ENCODE results near the gene ADRB1.

Gene ADRB1

GRCh38 chr10:114026189-114027040 lies 17.3 kb upstream of the ADRB1 start:
- no peak for DNase-seq

DNA sequence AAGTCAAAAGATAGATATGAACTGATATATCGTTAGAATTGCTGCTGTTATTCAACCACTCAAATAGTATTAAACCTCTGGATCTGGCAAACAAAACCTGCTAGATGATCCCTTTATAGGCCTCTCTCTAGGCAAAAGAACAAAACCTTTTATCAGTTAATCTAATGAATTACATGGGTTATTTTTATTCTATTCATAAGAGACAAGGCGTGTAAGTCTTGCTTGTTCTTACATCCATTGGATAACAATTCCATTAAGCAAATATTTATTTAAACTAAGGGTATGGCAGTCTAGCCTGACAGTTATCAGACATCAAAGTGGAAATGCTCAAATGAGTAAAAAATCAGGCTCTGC lies 16.6 kb upstream of the ADRB1 start:
- no peak for DNase-seq

- DNase-seq: no peak
These were observed 15.7 kb upstream of the ADRB1 start for GRCh38 chr10:114027951-114028350.

- no peak for DNase-seq
These were observed 15.2 kb upstream of the ADRB1 start for GRCh38 chr10:114028425-114028824.

DNA sequence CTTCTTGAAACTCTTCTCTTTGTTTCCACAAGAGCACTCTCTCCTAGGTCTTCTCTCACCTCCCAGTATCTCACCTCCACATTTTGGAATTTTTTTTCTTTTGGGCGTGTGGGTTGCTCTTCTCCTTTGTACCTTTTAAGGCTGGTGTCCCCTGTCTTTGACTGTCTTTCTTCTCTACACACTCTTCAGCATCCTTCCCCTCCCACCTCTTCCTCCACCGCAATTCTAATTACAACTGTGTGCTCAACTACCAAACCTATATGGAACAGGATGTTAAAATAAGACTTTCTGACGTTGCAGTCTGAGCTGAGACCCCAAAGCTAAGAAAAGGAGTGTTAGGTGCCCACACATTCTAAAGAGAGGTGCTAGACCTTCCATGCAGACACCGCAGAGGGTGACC lies 14.0 kb upstream of the ADRB1 start:
- no peak for DNase-seq

GRCh38 chr10:114030140-114030539 lies 13.5 kb upstream of the ADRB1 start:
- no peak for DNase-seq

- no peak for DNase-seq
These were observed 12.3 kb upstream of the ADRB1 start for GRCh38 chr10:114031073-114031972.

DNA sequence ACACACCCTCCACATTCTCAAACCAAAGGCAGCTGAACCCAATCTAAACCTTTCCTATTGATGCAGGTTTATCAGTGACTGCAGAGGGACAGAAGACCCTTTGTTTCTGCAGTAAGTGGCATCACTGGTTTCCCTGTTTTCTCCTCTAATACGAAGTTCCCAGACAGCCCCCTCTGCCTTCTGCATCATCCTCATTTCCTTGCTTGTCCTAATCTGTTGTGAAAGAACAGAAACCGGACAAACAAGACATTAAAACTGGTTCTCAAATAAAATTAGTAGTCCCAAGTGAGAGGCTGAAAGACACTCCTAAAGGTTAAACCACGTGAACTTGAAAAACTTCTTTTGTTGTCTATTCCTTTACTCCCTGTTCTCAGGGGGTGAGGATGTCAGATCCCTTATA lies 10.1 kb upstream of the ADRB1 start:
- DNase-seq: no peak

DNA sequence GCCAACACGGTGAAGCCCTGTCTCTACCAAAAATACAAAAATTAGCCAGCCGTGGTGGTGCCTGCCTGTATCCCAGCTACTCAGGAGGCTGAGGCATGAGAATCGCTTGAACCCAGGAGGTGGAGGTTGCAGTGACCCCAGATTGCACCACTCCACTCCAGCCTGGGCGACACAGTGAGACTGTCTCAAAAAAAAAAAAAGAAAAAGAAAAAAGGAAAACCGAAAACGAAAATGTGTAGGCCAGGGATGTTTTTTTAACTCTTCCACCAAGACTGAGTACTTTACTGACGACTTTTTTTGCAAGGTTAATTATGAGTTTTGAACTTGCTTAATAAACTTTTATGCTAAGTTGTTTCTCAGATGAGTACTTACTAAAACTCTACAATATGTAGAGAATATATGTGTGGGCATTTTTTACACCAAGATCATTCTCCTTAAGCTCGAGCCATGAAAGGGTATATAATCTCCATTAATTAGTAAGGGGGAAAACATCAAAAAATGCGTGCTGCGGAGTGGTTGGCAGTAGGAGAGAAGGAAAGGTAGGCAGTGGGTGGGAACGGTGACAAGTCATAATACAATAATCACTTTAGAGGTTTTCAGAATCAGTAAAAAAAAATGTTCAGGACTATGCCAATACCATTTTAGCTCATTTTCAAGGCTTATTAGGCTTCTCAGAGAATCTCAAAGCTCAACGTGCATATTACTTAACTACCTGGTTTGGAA lies 8.6 kb upstream of the ADRB1 start:
- no peak for DNase-seq

DNA sequence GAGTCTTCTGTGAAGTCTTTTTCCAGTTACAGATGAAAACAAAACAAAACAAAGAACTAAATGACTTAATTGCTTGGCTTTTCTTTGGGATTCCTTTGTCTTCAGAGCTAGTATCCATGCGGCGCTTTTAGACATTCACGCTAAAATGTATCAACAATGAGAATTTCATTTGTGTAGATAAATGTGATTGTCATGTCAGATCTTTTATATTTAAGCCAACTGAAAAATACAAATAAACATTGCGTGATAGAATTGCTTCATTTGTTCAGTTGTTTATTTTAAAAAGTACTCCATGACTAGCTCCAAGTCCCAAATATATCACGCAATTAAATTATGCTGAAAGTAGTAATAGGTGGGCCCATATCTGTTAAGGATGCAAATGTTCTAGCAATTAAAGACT lies 7.9 kb upstream of the ADRB1 start:
- DNase-seq: no peak

DNA sequence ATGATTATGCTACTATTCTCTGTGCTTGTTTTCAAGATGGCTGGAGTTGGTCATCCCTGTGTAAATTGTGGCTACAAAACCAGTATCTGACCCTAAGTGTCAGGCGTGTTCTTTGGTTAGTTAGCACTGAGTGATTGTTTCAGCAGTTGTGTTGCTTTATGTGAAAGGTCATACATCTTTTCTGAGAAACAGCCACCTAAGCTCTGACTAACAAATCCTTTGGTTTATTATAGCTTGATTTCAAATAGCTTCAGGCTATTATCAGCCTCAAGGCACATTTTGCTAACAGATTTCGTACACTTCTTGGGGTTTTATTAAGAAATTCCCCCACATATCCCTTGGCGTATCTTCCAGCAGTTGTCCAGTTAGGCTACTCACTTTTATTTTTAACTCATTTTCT lies 4.8 kb upstream of the ADRB1 start:
- no peak for DNase-seq

GRCh38 chr10:114041166-114041565 lies 2.5 kb upstream of the ADRB1 start:
- DNase-seq: no peak

DNA sequence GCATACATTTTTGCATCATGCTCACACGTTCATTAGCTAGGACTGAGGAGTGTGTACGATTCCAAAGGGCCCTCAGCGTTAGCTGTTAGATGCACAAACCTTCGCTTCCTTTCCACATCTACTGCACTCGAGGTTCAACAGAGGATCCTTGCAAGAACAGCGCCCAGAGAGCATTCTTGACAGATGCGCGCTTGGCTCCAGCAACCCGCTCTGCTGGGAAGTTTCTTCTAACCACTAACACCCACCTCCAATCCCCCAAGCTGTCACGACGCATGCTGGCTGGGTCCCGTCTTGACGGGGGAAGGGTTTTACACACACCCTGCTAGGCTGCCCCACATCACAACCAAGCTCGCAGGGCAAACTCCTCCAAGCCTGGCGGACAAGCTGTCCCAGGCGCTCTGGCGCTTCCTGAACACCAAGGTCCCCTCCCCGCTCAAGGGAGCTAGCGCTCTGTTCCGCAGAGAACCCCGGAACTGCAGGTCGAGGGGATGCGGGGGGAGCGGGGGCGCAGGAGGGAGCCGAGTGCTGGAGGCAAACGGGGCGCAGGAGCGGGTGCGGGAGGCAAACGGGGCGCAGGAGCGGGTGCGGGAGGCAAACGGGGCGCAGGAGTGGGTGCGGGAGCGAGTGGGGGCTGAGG lies 653 bp upstream of the ADRB1 start:
- DNase-seq: peak; percentile 81

DNA sequence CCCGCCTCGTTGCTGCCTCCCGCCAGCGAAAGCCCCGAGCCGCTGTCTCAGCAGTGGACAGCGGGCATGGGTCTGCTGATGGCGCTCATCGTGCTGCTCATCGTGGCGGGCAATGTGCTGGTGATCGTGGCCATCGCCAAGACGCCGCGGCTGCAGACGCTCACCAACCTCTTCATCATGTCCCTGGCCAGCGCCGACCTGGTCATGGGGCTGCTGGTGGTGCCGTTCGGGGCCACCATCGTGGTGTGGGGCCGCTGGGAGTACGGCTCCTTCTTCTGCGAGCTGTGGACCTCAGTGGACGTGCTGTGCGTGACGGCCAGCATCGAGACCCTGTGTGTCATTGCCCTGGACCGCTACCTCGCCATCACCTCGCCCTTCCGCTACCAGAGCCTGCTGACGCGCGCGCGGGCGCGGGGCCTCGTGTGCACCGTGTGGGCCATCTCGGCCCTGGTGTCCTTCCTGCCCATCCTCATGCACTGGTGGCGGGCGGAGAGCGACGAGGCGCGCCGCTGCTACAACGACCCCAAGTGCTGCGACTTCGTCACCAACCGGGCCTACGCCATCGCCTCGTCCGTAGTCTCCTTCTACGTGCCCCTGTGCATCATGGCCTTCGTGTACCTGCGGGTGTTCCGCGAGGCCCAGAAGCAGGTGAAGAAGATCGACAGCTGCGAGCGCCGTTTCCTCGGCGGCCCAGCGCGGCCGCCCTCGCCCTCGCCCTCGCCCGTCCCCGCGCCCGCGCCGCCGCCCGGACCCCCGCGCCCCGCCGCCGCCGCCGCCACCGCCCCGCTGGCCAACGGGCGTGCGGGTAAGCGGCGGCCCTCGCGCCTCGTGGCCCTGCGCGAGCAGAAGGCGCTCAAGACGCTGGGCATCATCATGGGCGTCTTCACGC lies 825 bp downstream of the ADRB1 start:
- DNase-seq: peak; percentile 78

DNA sequence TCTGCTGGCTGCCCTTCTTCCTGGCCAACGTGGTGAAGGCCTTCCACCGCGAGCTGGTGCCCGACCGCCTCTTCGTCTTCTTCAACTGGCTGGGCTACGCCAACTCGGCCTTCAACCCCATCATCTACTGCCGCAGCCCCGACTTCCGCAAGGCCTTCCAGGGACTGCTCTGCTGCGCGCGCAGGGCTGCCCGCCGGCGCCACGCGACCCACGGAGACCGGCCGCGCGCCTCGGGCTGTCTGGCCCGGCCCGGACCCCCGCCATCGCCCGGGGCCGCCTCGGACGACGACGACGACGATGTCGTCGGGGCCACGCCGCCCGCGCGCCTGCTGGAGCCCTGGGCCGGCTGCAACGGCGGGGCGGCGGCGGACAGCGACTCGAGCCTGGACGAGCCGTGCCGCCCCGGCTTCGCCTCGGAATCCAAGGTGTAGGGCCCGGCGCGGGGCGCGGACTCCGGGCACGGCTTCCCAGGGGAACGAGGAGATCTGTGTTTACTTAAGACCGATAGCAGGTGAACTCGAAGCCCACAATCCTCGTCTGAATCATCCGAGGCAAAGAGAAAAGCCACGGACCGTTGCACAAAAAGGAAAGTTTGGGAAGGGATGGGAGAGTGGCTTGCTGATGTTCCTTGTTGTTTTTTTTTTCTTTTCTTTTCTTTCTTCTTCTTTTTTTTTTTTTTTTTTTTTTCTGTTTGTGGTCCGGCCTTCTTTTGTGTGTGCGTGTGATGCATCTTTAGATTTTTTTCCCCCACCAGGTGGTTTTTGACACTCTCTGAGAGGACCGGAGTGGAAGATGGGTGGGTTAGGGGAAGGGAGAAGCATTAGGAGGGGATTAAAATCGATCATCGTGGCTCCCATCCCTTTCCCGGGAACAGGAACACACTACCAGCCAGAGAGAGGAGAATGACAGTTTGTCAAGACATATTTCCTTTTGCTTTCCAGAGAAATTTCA lies 1.7 kb downstream of the ADRB1 start:
- peak; percentile 58 for DNase-seq

GRCh38 chr10:114046087-114046458 lies 2.4 kb downstream of the ADRB1 start:
- DNase-seq: peak; percentile 48

DNA sequence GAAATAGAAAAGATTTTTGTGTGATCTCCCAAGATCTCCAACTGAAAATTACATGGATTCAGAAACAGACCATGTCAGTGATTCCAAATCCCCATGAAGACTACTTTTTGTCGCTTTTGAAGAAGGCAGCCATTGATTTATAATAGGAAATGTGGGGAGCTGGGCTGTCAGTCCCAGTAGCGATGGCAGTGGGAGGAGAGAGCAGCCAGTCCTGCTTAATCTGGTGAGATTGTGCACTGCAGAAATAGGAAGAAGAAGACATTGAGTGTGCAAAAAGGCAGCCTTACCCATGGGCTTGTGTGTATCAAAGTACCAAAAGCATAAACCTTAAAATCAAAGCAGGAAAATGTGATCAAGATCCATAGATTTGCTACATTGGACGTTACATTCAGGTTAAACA lies 4.8 kb downstream of the ADRB1 start:
- DNase-seq: no peak

DNA sequence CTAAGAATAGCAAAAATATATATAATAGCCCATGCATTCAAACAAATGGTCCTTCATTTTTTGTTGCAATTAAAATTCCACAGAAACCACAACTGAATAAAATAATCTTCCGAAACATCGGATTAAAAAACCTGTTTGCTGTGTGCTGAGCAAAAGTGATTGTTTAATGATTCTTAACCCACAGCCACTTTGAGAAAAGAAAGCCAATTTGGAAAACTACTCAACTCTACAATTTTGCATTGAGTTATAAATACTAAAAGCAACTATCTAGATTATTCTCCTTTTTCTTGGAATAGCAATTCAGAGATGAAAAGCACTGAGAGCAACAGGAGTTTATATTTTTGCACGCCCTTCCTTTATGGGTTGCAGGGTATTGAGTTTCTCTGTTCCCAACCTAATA lies 8.0 kb downstream of the ADRB1 start:
- no peak for DNase-seq

GRCh38 chr10:114052255-114052654 lies 8.6 kb downstream of the ADRB1 start:
- no peak for DNase-seq

DNA sequence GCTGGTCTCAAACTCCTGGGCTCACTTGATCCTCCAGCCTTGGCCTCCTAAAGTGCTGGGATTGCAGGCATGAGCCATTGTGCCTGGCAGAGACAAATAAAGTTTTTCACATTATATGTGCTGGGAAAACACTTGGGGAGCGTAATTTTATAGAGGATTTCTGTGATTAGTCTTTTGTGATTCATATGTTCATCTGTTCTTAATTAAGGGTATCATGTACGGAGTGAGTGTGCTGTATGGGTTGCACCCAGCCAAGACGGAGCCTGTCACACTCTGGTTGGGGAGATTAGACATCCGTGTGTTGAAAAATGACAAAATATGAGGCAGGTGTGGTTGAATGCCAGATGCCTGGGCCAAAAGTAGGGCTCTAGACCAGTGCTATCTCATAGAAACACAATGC lies 10.3 kb downstream of the ADRB1 start:
- DNase-seq: no peak

DNA sequence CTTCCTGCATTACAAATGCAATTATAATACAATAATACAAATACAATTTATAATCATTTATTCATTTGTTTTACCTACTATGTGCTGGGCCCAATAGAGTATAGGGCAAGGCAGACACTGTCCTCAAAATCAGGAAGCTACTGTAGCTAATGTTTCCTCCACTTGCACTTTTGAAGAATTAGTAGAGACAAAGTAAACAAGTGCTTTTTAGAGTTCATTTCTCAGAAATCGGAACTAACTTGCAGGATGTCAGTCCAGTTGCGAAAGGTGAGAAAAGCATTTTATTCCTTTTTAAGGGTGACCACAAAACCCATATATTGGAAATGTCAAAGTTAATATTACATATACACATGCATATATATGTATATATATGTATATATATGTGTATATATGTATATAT lies 14.2 kb downstream of the ADRB1 start:
- no peak for DNase-seq

Data from retina (tissue), 1 donor.